Measurements from ENCODE around the gene NEK8. TPM values are rescaled to one million over a fixed set of nuclear protein-coding genes. Genes with fewer than 3 reads are reported as not detected.

NEK8 gene
- total RNA-seq, 4 donors from 2014 or later: 2.1 to 9.5 (median 4.4) TPM

DNA sequence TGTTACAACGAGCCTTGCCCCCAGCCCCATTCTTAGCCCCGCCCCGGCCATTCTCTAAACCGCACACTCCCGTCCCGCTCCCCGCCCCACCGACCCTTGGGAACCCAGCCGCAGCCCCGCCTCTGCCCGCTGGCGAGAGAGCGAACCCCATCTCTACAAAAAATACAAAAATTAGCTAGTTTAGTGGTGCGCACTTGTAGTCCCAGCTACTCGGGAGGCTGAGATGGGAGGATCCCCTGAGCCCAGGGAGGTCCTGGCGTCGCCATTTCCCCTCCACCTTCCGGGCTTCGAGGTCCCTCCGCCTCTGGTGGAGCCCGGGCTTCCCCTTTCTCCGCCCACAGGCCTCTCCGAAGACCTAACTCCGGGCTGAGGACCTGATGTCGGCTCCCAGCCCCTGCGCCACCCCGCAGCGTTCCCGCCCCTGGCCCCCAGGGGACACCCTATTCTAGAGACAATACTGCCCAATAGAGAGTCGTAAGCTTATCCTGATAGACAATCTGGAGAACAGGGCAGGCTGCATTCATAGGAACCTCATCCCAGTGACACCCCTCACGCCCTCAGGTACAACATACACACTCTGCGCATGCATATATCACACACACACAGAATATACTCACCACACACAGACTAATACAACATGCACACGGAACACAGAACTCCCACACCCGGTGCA, 16.4 kb upstream of the NEK8 start:
- TF ChIP-seq, protein P1, sequence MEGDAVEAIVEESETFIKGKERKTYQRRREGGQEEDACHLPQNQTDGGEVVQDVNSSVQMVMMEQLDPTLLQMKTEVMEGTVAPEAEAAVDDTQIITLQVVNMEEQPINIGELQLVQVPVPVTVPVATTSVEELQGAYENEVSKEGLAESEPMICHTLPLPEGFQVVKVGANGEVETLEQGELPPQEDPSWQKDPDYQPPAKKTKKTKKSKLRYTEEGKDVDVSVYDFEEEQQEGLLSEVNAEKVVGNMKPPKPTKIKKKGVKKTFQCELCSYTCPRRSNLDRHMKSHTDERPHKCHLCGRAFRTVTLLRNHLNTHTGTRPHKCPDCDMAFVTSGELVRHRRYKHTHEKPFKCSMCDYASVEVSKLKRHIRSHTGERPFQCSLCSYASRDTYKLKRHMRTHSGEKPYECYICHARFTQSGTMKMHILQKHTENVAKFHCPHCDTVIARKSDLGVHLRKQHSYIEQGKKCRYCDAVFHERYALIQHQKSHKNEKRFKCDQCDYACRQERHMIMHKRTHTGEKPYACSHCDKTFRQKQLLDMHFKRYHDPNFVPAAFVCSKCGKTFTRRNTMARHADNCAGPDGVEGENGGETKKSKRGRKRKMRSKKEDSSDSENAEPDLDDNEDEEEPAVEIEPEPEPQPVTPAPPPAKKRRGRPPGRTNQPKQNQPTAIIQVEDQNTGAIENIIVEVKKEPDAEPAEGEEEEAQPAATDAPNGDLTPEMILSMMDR (IDR thresholded peaks at IDR 0.05): no peak
- no peak for TF ChIP-seq POLR2A (IDR thresholded peaks at IDR 0.05)
- H3K4me3 ChIP-seq (ENCODE audit: low read depth, poor library complexity, severe bottlenecking): no peak overlapping the region
- intact Hi-C loops (cut with DNase I; ENCODE audit: low total_unique reads): no loop called here
- peak in 1 of 2 donors; percentile 92 for DNase-seq (ENCODE audit: low spot score in 2 of 2)
- 39 to 43% methylated on average over 32 to 34 of the region's 34 CpGs for WGBS, 2 donors

GRCh38 chr17:28712705-28713415, 15.7 kb upstream of the NEK8 start:
- H3K4me3 ChIP-seq (ENCODE audit: low read depth, poor library complexity, severe bottlenecking): no peak overlapping the region
- 74 to 76% methylated on average over 7 of the region's 7 CpGs for WGBS, 2 donors
- no peak for DNase-seq (ENCODE audit: low spot score in 2 of 2)
- TF ChIP-seq, protein P1 (IDR thresholded peaks at IDR 0.05): no peak
- no peak for TF ChIP-seq POLR2A (IDR thresholded peaks at IDR 0.05)
- intact Hi-C loops (cut with DNase I; ENCODE audit: low total_unique reads): no loop called here

GRCh38 chr17:28714281-28714680, 14.3 kb upstream of the NEK8 start:
- TF ChIP-seq, protein P1 (IDR thresholded peaks at IDR 0.05): no peak
- TF ChIP-seq POLR2A (IDR thresholded peaks at IDR 0.05): no peak
- H3K4me3 ChIP-seq (ENCODE audit: low read depth, poor library complexity, severe bottlenecking): no peak overlapping the region
- DNase-seq (ENCODE audit: low spot score in 2 of 2): no peak
- 95 to 97% methylated on average over 3 of the region's 3 CpGs for WGBS, 2 donors
- intact Hi-C loops (cut with DNase I; ENCODE audit: low total_unique reads): no loop called here

DNA sequence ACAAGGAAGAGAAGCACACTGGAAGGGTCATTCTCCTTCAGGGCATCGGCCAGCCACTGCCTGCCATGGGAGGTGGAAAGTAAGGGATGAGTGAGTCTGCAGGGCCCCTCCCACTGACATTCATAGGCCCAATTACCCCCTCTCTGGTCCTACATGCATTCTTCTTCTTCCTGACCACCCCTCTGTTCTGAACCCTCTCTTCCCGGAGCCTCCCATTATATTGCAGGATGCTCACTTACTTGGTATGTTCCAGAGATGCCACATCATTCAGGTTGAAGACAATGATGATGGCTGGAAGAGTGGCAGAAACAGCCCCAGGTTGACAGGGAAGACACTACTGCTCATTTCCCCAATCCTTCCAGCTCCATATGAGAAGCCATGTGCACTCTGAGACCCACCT, 13.4 kb upstream of the NEK8 start:
- no peak for DNase-seq (ENCODE audit: low spot score in 2 of 2)
- intact Hi-C loops (cut with DNase I; ENCODE audit: low total_unique reads): no loop called here
- H3K4me3 ChIP-seq (ENCODE audit: low read depth, poor library complexity, severe bottlenecking): no peak overlapping the region
- 90 to 96% methylated on average over 2 of the region's 2 CpGs for WGBS, 2 donors
- TF ChIP-seq POLR2A (IDR thresholded peaks at IDR 0.05): no peak
- TF ChIP-seq, protein P1 (IDR thresholded peaks at IDR 0.05): no peak

GRCh38 chr17:28716740-28717577, 11.6 kb upstream of the NEK8 start:
- DNase-seq (ENCODE audit: low spot score in 2 of 2): peak in 1 of 2 donors; percentile 91
- WGBS, 2 donors: 7 to 38% methylated on average over 12 to 30 of the region's 63 CpGs
- intact Hi-C loops (cut with DNase I; ENCODE audit: low total_unique reads): no loop called here
- TF ChIP-seq POLR2A (IDR thresholded peaks at IDR 0.05): no peak
- TF ChIP-seq, protein P1 (IDR thresholded peaks at IDR 0.05): no peak
- H3K4me3 ChIP-seq (ENCODE audit: low read depth, poor library complexity, severe bottlenecking): peak overlapping the region; percentile 48

All from lower leg skin (tissue), 4 donors.